WTC11 (cell line): ENCODE results near the gene RPTOR. TPM values are rescaled to one million over a fixed set of nuclear protein-coding genes. Genes with fewer than 3 reads are reported as not detected.

ENCODE experiments used
- ATAC-seq: fragments of 200-7000 bp; cut with Tn5 transposase; 2 replicates; pipeline ENCODE4 v1.10.0; 2021; ENCODE audit warnings: mild to moderate bottlenecking, moderate library complexity
- CTCF ChIA-PET: fragments of 300-600 bp; sonication (Branson Sonifier 250); formaldehyde crosslinking; loops from one replicate; lab custom pipeline; 2021; ENCODE audit warnings: antibody characterized with exemption; lab: Charles Lee
- POLR2A ChIA-PET: fragments of 350-600 bp; sonication (Branson Sonifier 250); formaldehyde crosslinking; loops from one replicate; lab custom pipeline; 2021; ENCODE audit warnings: antibody characterized with exemption; lab: Charles Lee
- DNase-seq: peaks from one replicate; pipeline ENCODE4 v3.0.0; 2021; ENCODE audit warnings: low spot score
- H3K27ac Mint-ChIP-seq: 2 replicates; pipeline ENCODE4 v1.8.0; 2021; ENCODE audit warnings: mixed read lengths
- H3K27me3 Mint-ChIP-seq: 2 replicates; pipeline ENCODE4 v1.8.0; 2021; ENCODE audit warnings: low read depth, mild to moderate bottlenecking, moderate library complexity, mixed read lengths
- H3K36me3 Mint-ChIP-seq: 2 replicates; pipeline ENCODE4 v1.8.0; 2021; ENCODE audit warnings: mixed read lengths
- H3K4me1 Mint-ChIP-seq: 2 replicates; pipeline ENCODE4 v1.8.0; 2022; ENCODE audit warnings: mixed read lengths
- H3K4me3 Mint-ChIP-seq: 2 replicates; pipeline ENCODE4 v1.8.0; 2021; ENCODE audit warnings: mild to moderate bottlenecking, moderate library complexity, mixed read lengths
- H3K9me3 Mint-ChIP-seq: 2 replicates; pipeline ENCODE4 v1.8.0; 2021; ENCODE audit warnings: mixed read lengths
- ATF3 ChIP-seq: sonication (generic); formaldehyde crosslinking; conservative IDR thresholded peaks from 2 replicates; pipeline ENCODE4 v1.8.1; 2022; ENCODE audit warnings: mild to moderate bottlenecking, missing genetic modification reagents
- CREB1 ChIP-seq: sonication (generic); formaldehyde crosslinking; IDR thresholded peaks from 2 replicates; pipeline ENCODE4 v1.8.0; 2023; ENCODE audit warnings: mild to moderate bottlenecking, missing genetic modification reagents
- CTCF ChIP-seq: fragments of 200-600 bp; IDR thresholded peaks from 2 replicates; pipeline ENCODE4 v1.8.0; 2022; ENCODE audit warnings: antibody characterized with exemption
- E2F1 ChIP-seq: sonication (generic); formaldehyde crosslinking; IDR thresholded peaks from 2 replicates; pipeline ENCODE4 v1.8.0; 2022; ENCODE audit warnings: mild to moderate bottlenecking, missing genetic modification reagents
- E2F4 ChIP-seq: sonication (generic); formaldehyde crosslinking; IDR thresholded peaks from 2 replicates; pipeline ENCODE4 v1.8.1; 2022; ENCODE audit warnings: low read depth, mild to moderate bottlenecking, moderate library complexity, missing genetic modification reagents, borderline replicate concordance
- IRF2 ChIP-seq: sonication (generic); formaldehyde crosslinking; IDR thresholded peaks from 2 replicates; pipeline ENCODE4 v1.8.0; 2022; ENCODE audit warnings: low read depth, missing genetic modification reagents, borderline replicate concordance
- JAZF1 ChIP-seq: fragments of 250-450 bp; sonication (Bioruptor Pico); IDR thresholded peaks from 2 replicates; pipeline ENCODE4 v1.9.0; 2021; ENCODE audit warnings: moderate library complexity, mild to moderate bottlenecking, inconsistent platforms
- MXD4 ChIP-seq: fragments of 250-450 bp; sonication (Bioruptor Pico); IDR thresholded peaks from 2 replicates; pipeline ENCODE4 v1.8.0; 2021; ENCODE audit warnings: mild to moderate bottlenecking, moderate library complexity, borderline replicate concordance
- OVOL2 ChIP-seq: fragments of 250-450 bp; sonication (Bioruptor Pico); IDR thresholded peaks from 2 replicates; pipeline ENCODE4 v1.9.0; 2021; ENCODE audit warnings: mild to moderate bottlenecking, borderline replicate concordance
- PRDM15 ChIP-seq: sonication (generic); formaldehyde crosslinking; IDR thresholded peaks from 2 replicates; pipeline ENCODE4 v1.8.0; 2022; ENCODE audit warnings: missing genetic modification reagents
- STAT6 ChIP-seq: sonication (generic); formaldehyde crosslinking; conservative IDR thresholded peaks from 2 replicates; pipeline ENCODE4 v1.8.1; 2023; ENCODE audit warnings: mild to moderate bottlenecking, low read depth, missing genetic modification reagents, moderate library complexity
- ZBTB43 ChIP-seq: sonication (generic); formaldehyde crosslinking; IDR thresholded peaks from 2 replicates; pipeline ENCODE4 v1.8.1; 2023; ENCODE audit warnings: mild to moderate bottlenecking, missing genetic modification reagents
- ZNF138 ChIP-seq: sonication (generic); formaldehyde crosslinking; conservative IDR thresholded peaks from 2 replicates; pipeline ENCODE4 v1.8.1; 2022; ENCODE audit warnings: mild to moderate bottlenecking, moderate library complexity, missing genetic modification reagents
- ZNF396 ChIP-seq: fragments of 250-450 bp; sonication (Bioruptor Pico); IDR thresholded peaks from 2 replicates; pipeline ENCODE4 v1.8.0; 2021; ENCODE audit warnings: mild to moderate bottlenecking, moderate library complexity, borderline replicate concordance
- ZNF423 ChIP-seq: fragments of 250-450 bp; sonication (Bioruptor Pico); IDR thresholded peaks from 2 replicates; pipeline ENCODE4 v2.1.2; 2022; ENCODE audit warnings: mild to moderate bottlenecking, moderate library complexity
- ZSCAN18 ChIP-seq: fragments of 250-450 bp; sonication (Bioruptor Pico); IDR thresholded peaks from 2 replicates; pipeline ENCODE4 v2.1.2; 2022; ENCODE audit warnings: mild to moderate bottlenecking, moderate library complexity
- total RNA-seq: library from RNA; stranded (reverse); gene quantifications from 3 replicates; pipeline ENCODE4 v1.2.3, GENCODE V29; 2021

The RPTOR gene
- total RNA-seq, 1 experiment from 2014 or later: 41.0 TPM

GRCh38 chr17:80849119-80849518, 304.5 kb downstream of the RPTOR start (continued):
- TF ChIP-seq ATF3 (CRISPR knock-in tag) (no peak), ZNF138 (CRISPR knock-in tag) (no peak), STAT6 (CRISPR knock-in tag) (no peak)
- TF ChIP-seq, all 79 proteins: peak for 0

GRCh38 chr17:80850109-80850508, 305.5 kb downstream of the RPTOR start:
- ATAC-seq: no peak
- H3K36me3 Mint-ChIP-seq: peaks cover 12% of the 10 kb centered on the region; the same call in 1 of the 2 replicates
- CTCF ChIA-PET: no interaction called here

GRCh38 chr17:80850817-80851216, 306.2 kb downstream of the RPTOR start:
- no peak overlapping the region for H3K27ac Mint-ChIP-seq
- no peaks in the 10 kb centered on the region for H3K9me3 Mint-ChIP-seq
- no peak for DNase-seq
- no peak overlapping the region for H3K4me3 Mint-ChIP-seq
- peaks cover 9% of the 10 kb centered on the region for H3K4me1 Mint-ChIP-seq
- ChIA-PET CTCF (no interaction called here), POLR2A (no interaction called here)
- no peaks in the 10 kb centered on the region for H3K27me3 Mint-ChIP-seq
- H3K36me3 Mint-ChIP-seq: peaks cover 12% of the 10 kb centered on the region; the same call in 1 of the 2 replicates
- ATAC-seq: no peak
- TF ChIP-seq E2F4 (CRISPR knock-in tag) (no peak), PRDM15 (no peak), ZNF423 (CRISPR knock-in tag) (no peak), ZNF396 (no peak), ZBTB43 (CRISPR knock-in tag) (no peak), ZSCAN18 (no peak), CTCF (no peak), JAZF1 (CRISPR knock-in tag) (no peak), MXD4 (CRISPR knock-in tag) (no peak), OVOL2 (no peak), E2F1 (no peak), CREB1 (CRISPR knock-in tag) (no peak)

More at GRCh38 chr17:80850109-80850508, 305.5 kb downstream of the RPTOR start:
- Mint-ChIP-seq H3K27me3 (no peaks in the 10 kb centered on the region), H3K9me3 (no peaks in the 10 kb centered on the region), H3K4me3 (no peak overlapping the region), H3K4me1 (peaks cover 15% of the 10 kb centered on the region)
- DNase-seq: no peak
- POLR2A ChIA-PET: no interaction called here
- TF ChIP-seq IRF2 (CRISPR knock-in tag): no peak
- TF ChIP-seq, all 79 proteins: peak for 0
- H3K27ac Mint-ChIP-seq: no peak overlapping the region; the same call in 1 of the 2 replicates
